HG02623 (cell line): ENCODE measurements around the gene BRD8.
"Not testable (repeated sequence)": the region's sequence is repeated elsewhere in the genome, so short reads cannot be mapped to it uniquely, and the experiment has no call there.

Experiments
- ATAC-seq: cut with Tn5 transposase; IDR thresholded peaks from one replicate; pipeline ENCODE4 v1.9.1; 2021; ENCODE audit warnings: moderate library complexity; ENCODE audit not compliant: unreplicated experiment

The BRD8 gene

DNA sequence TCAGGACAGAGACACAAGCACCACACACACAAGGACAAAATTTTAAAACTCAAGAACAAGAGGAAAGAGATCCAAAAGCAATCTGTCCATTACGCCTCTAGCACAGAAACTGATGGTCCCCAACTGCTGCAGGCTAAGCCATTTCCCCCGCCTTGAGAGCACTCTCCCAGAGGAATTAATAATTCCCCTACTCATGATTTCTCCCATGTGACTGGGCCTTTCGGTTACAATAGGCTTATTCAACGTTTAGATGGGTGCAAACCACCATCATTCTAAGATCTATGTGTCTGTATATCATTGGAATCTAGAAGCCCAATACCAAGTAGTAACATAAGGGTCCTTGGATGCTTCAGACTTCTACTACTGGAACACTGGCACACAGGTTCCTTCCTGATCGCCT, 18.8 kb downstream of the BRD8 start:
- ATAC-seq = no peak

DNA sequence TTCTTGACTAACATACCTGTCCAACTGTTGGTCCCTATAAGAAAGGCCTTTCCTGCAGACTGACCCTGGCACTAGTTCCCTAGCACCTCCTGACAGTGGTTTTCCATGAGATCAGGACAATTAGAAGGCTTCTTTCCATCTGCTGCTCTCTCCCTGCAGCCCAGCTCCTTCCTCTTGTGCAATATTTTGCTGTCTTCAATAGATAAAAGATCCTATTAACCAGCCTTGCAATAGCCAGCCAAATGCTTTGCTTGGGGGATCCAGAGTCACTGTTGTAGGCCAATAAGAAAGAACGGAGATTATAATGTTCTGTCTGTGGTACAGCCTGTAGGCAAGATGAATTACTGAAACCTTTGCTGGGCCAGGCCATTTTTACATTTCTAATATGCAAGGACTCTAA, 20.8 kb downstream of the BRD8 start:
- no peak for ATAC-seq

- ATAC-seq = not testable (repeated sequence)
Measured at GRCh38 chr5:138155977-138156376, 22.5 kb downstream of the BRD8 start.

DNA sequence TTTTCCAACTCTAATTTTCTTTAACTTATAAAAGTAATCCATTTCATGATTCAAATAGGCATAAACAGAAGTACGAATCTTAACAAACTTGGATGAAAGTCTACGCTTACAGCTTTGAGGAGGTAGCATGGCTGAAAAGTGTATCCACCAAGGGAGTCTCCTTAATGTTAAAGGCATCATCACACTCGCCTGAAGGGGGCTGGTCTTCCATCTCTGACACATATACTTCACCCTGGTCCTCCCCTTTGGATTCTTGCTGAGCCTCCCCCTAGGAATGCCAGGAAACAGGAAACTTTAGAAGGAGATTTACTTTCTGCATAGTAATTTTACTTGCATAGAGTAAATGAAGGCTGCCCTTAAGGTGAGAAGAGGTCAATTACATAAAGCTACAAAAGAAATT, 28.9 kb downstream of the BRD8 start:
- no peak for ATAC-seq

- ATAC-seq = no peak
Measured at GRCh38 chr5:138148811-138149210, 29.6 kb downstream of the BRD8 start.

DNA sequence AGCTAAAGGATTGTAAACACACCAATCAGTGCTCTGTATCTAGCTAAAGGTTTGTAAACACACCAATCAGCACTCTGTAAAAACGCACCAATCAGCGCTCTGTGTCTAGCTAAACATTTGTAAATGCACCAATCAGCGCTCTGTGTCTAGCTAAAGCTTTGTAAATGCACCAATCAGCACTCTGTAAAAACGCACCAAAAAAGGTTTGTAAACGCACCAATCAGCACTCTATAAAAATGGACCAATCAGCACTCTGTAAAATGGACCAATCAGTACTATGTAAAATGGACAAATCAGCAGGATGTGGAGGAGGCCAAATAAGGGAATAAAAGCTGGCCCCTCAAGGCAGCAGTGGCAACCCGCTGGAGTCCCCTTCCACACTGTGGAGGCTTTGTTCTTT, 34.9 kb downstream of the BRD8 start:
- not testable (repeated sequence) for ATAC-seq

- no peak for ATAC-seq
Measured at GRCh38 chr5:138141734-138142133, 36.7 kb downstream of the BRD8 start.

DNA sequence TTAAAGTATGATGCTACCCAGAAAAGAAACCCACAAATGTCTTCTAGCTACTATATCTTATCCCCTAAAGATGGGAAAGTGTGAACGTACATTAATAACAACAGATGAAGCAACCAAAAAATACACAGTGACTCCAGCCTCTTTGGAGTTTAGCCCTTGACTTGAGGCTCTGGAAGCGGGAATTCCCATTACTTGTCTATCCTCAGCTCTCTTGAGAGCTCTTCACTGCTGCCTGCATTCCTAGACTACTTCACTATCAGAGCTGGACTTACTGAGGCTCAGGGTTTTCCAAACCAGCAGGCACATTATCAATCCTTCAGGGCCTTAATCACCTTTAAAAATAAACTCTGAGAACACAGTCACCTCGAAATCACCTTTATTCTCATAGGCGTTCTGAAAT, 38.2 kb downstream of the BRD8 start:
- ATAC-seq = no peak

- ATAC-seq = no peak
Measured at GRCh38 chr5:138139781-138140090, 38.7 kb downstream of the BRD8 start.

DNA sequence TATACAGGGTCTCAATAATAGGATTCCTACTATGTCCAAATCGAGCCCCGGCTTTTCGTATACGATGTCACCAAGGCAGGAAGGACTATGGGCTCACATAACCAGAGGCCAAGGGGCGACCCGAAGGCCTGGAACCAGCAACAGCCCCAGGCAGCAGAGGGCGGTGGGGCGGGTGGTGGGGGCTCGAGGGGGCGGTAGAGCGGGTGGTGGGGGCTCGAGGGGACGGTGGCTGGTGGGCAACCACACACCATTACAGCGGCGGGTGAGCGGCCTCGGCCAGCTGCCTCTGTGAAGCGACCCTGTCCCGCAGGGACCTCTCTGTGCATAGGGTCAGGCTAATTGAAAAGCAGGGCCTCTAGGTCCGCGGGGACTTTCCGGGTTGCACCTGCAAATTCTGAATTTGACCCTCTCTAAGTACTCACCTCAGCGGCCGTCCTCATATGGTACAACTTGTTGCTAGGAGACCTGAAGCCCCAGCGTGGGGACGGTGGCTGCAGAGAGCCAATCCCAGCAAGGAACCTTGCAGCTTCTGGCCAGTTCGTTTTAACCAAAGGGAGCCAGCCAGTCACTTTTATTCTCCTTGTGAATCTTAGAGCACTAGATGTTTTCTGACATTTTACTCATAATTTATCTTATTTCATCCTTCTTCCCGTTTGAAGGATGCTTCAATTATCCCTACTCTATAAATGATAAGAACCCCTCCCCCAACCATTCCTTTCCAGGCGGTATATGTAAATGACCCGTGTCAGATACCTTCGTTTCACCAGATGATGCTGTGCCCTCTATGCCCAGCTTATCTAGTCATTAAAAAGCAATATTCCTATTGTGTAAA, 39.3 kb downstream of the BRD8 start, which contains the start of gene NME5:
TSS of gene NME5 (minus strand) at position 480 of the 832 bp plus-strand sequence. CDS start 648 bp downstream, outside the sequence.
- ATAC-seq = no peak

DNA sequence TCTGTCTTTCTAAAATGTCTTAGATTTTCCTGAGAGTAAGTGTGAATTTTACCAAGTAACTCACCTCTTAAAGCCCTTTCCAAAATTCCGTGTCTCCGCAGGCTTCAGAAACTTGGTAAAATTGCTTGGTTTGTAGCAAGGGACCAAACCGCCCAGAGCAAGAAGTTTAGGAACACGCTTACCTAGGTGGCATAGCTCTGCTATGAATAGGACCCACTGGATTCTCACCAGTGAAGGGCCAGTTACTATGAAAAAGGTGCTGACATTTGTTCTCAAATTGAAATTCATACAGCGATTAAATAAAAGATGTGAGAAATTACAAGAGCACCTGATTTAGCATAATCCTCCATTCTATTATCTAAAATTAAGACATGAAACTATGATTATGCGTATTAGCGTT, 45.9 kb downstream of the BRD8 start:
- ATAC-seq = no peak

- ATAC-seq = no peak
Measured at GRCh38 chr5:138129347-138129746, 49.1 kb downstream of the BRD8 start.

- no peak for ATAC-seq
Measured at GRCh38 chr5:138128334-138128733, 50.1 kb downstream of the BRD8 start.

- no peak for ATAC-seq
Measured at GRCh38 chr5:138115254-138115653, 63.2 kb downstream of the BRD8 start.

- no peak for ATAC-seq
Measured at GRCh38 chr5:138111937-138112336, 66.5 kb downstream of the BRD8 start.

DNA sequence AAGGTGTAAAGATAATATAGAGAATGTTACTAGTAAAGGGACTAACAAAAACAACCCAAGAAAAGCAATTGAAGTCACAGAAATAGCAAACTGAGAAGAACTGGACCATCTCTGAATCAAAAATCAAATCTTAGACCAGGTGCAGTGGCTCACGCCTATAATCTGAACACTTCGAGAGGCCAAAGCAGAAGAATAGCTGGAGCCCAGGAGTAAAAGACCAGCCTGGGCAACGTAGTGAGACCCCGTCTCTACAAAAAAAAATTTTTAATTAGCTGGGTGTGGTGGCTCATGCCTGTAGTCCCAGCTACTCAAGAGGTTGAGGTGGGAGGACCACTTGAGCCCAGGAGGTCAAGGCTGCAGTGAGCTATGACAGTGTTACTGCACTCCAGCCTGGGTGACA, 67.2 kb downstream of the BRD8 start:
- no peak for ATAC-seq

- ATAC-seq = no peak
Measured at GRCh38 chr5:138110266-138110963, 68.0 kb downstream of the BRD8 start.

- ATAC-seq = no peak
Measured at GRCh38 chr5:138109463-138110265, 68.8 kb downstream of the BRD8 start.

- ATAC-seq = no peak
Measured at GRCh38 chr5:138107213-138107612, 71.2 kb downstream of the BRD8 start.

GRCh38 chr5:138105709-138106108, 72.7 kb downstream of the BRD8 start:
- ATAC-seq = no peak

GRCh38 chr5:138103319-138103637, 75.2 kb downstream of the BRD8 start:
- ATAC-seq = no peak
